HCT116 (cell line): ENCODE data around the gene DLG2. TPM values are rescaled to one million over a fixed set of nuclear protein-coding genes. Genes with fewer than 3 reads are reported as not detected.

Source experiments
- ATAC-seq: fragments of 200-7000 bp; cut with Tn5 transposase; 2 replicates; pipeline ENCODE4 v1.9.1; 2020; ENCODE audit warnings: mild to moderate bottlenecking, moderate library complexity
- BruUV-seq: library from RNA; stranded (reverse); fragments of 400-500 nt; replicated peaks from 2 replicates; lab custom pipeline; 2021; lab: Mats Ljungman, UMichigan
- CTCF ChIA-PET: fragments of 300-600 bp; sonication (Branson Sonifier 250); formaldehyde crosslinking; loops from one replicate; lab custom pipeline; 2021; ENCODE audit warnings: antibody characterized with exemption; lab: Charles Lee
- POLR2A ChIA-PET: fragments of 300-600, 350-600 bp; sonication (Branson Sonifier 250); formaldehyde crosslinking; loops from one replicate; lab custom pipeline; 2021; ENCODE audit warnings: antibody characterized with exemption; lab: Charles Lee
- RAD21 ChIA-PET, 2 experiments: fragments of 300-600 bp; sonication (Branson Sonifier 250); formaldehyde crosslinking; loops; one replicate each; lab custom pipeline; 2023; ENCODE audit warnings: low total read pairs in 2 of 2; ENCODE audit not compliant: uncharacterized antibody in 2 of 2, unreplicated experiment in 2 of 2, low non-redundant PET in 1 of 2; lab: Charles Lee
- DNase-seq: peaks from one replicate; pipeline ENCODE4 v3.0.0-alpha.2; 2010; ENCODE audit warnings: low read depth, low spot score
- H2AFZ ChIP-seq: fragments of 200-600 bp; shearing (Covaris generic), sonication (generic); 2 replicates; pipeline ENCODE4 v1.6.1; 2017; ENCODE audit warnings: low read depth, mixed run types, mixed read lengths, antibody characterized with exemption, low read length; ENCODE audit not compliant: poor library complexity, severe bottlenecking
- H3K27ac ChIP-seq: 2 replicates; pipeline ENCODE4 v1.5.1; 2012; ENCODE audit warnings: low read depth, low read length
- H3K27me3 ChIP-seq: fragments of 200-600 bp; sonication (generic); 2 replicates; pipeline ENCODE4 v1.6.1; 2016; ENCODE audit warnings: mixed run types, low read length, mixed read lengths; ENCODE audit not compliant: insufficient read depth
- H3K36me3 ChIP-seq, 2 experiments: fragments of 200-500 bp in 1 of 2; fragments of 200-600 bp in 1 of 2; sonication (Bioruptor generic) in 1 of 2; sonication (generic) in 1 of 2; 2 replicates each; pipeline versions ENCODE4 v1.5.1 to v1.6.1; 2014 to 2016; ENCODE audit warnings: low read length in 2 of 2, inconsistent platforms in 1 of 2, mixed read lengths in 1 of 2, mixed run types in 1 of 2; ENCODE audit not compliant: insufficient read depth in 2 of 2, control insufficient read depth in 1 of 2
- H3K4me1 ChIP-seq, 2 experiments: fragments of 200-600 bp in 1 of 2; sonication (generic) in 1 of 2; 2 replicates each; pipeline versions ENCODE4 v1.5.1 to v1.6.1; 2012 to 2017; ENCODE audit warnings: low read length in 2 of 2, inconsistent platforms in 1 of 2, mild to moderate bottlenecking in 1 of 2, mixed read lengths in 1 of 2, mixed run types in 1 of 2, moderate library complexity in 1 of 2; ENCODE audit not compliant: insufficient read depth in 2 of 2, control insufficient read depth in 1 of 2
- H3K4me2 ChIP-seq: fragments of 200-600 bp; sonication (generic); 2 replicates; pipeline ENCODE4 v1.6.1; 2017; ENCODE audit warnings: mixed run types, low read length, mixed read lengths
- H3K4me3 ChIP-seq, 2 experiments: fragments of 200-600 bp in 1 of 2; sonication (generic) in 1 of 2; replicated peaks in 1 of 2; 2 replicates each; pipeline ENCODE4 v1.5.1; 2011 to 2016; ENCODE audit warnings: low read length in 2 of 2, control low read depth in 1 of 2, low read depth in 1 of 2, mild to moderate bottlenecking in 1 of 2, mixed read lengths in 1 of 2, mixed run types in 1 of 2
- H3K79me2 ChIP-seq: fragments of 200-600 bp; sonication (generic); 2 replicates; pipeline ENCODE4 v1.6.1; 2017; ENCODE audit warnings: mild to moderate bottlenecking, mixed run types, low read length, moderate library complexity, mixed read lengths; ENCODE audit not compliant: insufficient read depth
- H3K9ac ChIP-seq: fragments of 200-600 bp; sonication (generic); 2 replicates; pipeline ENCODE4 v1.6.1; 2016; ENCODE audit warnings: low read length, mixed read lengths
- H3K9me2 ChIP-seq: fragments of 200-600 bp; sonication (generic), shearing (Covaris generic); 2 replicates; pipeline ENCODE4 v1.6.1; 2017; ENCODE audit warnings: mixed run types, mild to moderate bottlenecking, moderate library complexity; ENCODE audit not compliant: insufficient read depth
- H3K9me3 ChIP-seq, 2 experiments: fragments of 200-500 bp in 1 of 2; fragments of 200-600 bp in 1 of 2; sonication (Bioruptor generic) in 1 of 2; sonication (generic) in 1 of 2; 2 replicates each; pipeline ENCODE4 v1.6.1; 2014 to 2017; ENCODE audit warnings: low read length in 2 of 2, mixed read lengths in 2 of 2, inconsistent platforms in 1 of 2, low read depth in 1 of 2, mild to moderate bottlenecking in 1 of 2, mixed run types in 1 of 2, moderate library complexity in 1 of 2; ENCODE audit not compliant: control insufficient read depth in 1 of 2, insufficient read depth in 1 of 2
- H4K20me1 ChIP-seq: fragments of 200-600 bp; sonication (generic), shearing (Covaris generic); 2 replicates; pipeline ENCODE4 v1.6.1; 2017; ENCODE audit warnings: mixed run types, mild to moderate bottlenecking, moderate library complexity; ENCODE audit not compliant: insufficient read depth
- ATF3 ChIP-seq: IDR thresholded peaks from 2 replicates; pipeline ENCODE4 v1.6.1; 2012
- CBX3 ChIP-seq: IDR thresholded peaks from 2 replicates; pipeline ENCODE4 v1.6.1; 2012; ENCODE audit warnings: low read depth
- CEBPB ChIP-seq: IDR thresholded peaks from 2 replicates; pipeline ENCODE4 v1.6.1; 2012; ENCODE audit warnings: low read depth
- CTCF ChIP-seq, 3 experiments: fragments of 200-600 bp in 1 of 3; sonication (generic) in 1 of 3; IDR thresholded peaks in 2 of 3; conservative IDR thresholded peaks in 1 of 3; 2 replicates each; pipeline ENCODE4 v1.5.1; 2012 to 2017; ENCODE audit warnings: low read depth in 2 of 3, low read length in 2 of 3, antibody characterized with exemption in 1 of 3, borderline replicate concordance in 1 of 3, control low read depth in 1 of 3, mild to moderate bottlenecking in 1 of 3, mixed read lengths in 1 of 3, mixed run types in 1 of 3, moderate library complexity in 1 of 3; ENCODE audit not compliant: insufficient read depth in 1 of 3
- EGR1 ChIP-seq: IDR thresholded peaks from 2 replicates; pipeline ENCODE4 v1.6.1; 2012; ENCODE audit warnings: low read depth
- EZH2 ChIP-seq: fragments of 200-600 bp; sonication (generic); IDR thresholded peaks from 2 replicates; pipeline ENCODE4 v1.6.1; 2017; ENCODE audit warnings: antibody characterized with exemption, mixed run types
- RAD21 ChIP-seq: IDR thresholded peaks from 2 replicates; pipeline ENCODE4 v1.6.1; 2012; ENCODE audit warnings: low read depth, mild to moderate bottlenecking
- SIN3A ChIP-seq: IDR thresholded peaks from 2 replicates; pipeline ENCODE4 v1.6.1; 2012; ENCODE audit warnings: low read depth
- SRF ChIP-seq: IDR thresholded peaks from 2 replicates; pipeline ENCODE4 v1.6.1; 2012; ENCODE audit warnings: low read depth
- intact Hi-C: fragments of 100-400 bp; cut with micrococcal nuclease; formaldehyde crosslinking; loops from 2 replicates; pipeline ENCODE4 v1.10.0; 2022
- total RNA-seq: library from RNA; stranded (reverse); gene quantifications from one replicate; pipeline ENCODE4 v1.2.1, GENCODE V29; 2021; ENCODE audit not compliant: unreplicated experiment

DLG2 gene
- total RNA-seq, 1 experiment from 2014 or later = 2.4 TPM

- TF ChIP-seq CTCF (IDR thresholded peaks at IDR 0.05 in 2 of 3, conservative IDR thresholded peaks at IDR 0.05 in 1 of 3; ENCODE audit: borderline replicate concordance in 1 of 3, insufficient read depth in 1 of 3, low read depth in 2 of 3, low read length in 2 of 3) (no peak), SRF (no peak), CEBPB (no peak), SIN3A (no peak), EZH2 (no peak), RAD21 (no peak), ATF3 (no peak), EGR1 (no peak), CBX3 (no peak)
These were observed 761.9 kb downstream of the DLG2 start (continued) for GRCh38 chr11:84865257-84865656.

- no peak for TF ChIP-seq SIN3A
- no peak overlapping the region for H2AFZ ChIP-seq
- H3K79me2 ChIP-seq = no peaks in the 10 kb centered on the region
- no peaks in the 10 kb centered on the region for H3K36me3 ChIP-seq
- H3K4me1 ChIP-seq = no peaks in the 10 kb centered on the region
- H3K9me3 ChIP-seq = no peaks in the 10 kb centered on the region
- RAD21 ChIA-PET = no interaction called here
- no TSS peak for BruUV-seq
- no peak overlapping the region for H3K9ac ChIP-seq
- no peaks in the 10 kb centered on the region for H3K27me3 ChIP-seq
- no peak overlapping the region for H3K27ac ChIP-seq
- no peaks in the 10 kb centered on the region for H4K20me1 ChIP-seq
- intact Hi-C loops = no loop called here
- H3K4me2 ChIP-seq = no peak overlapping the region
- ATAC-seq (no peak), DNase-seq (no peak)
- POLR2A ChIA-PET = no interaction called here
- H3K4me3 ChIP-seq = no peak overlapping the region
- no peaks in the 10 kb centered on the region for H3K9me2 ChIP-seq
- CTCF ChIA-PET = no interaction called here
These were observed 769.4 kb downstream of the DLG2 start for GRCh38 chr11:84857746-84858145.
